HepG2 (cell line): ENCODE measurements around the gene ZCCHC8. TPM values are rescaled to one million over a fixed set of nuclear protein-coding genes. Genes with fewer than 3 reads are reported as not detected.

ENCODE experiments used
- E2F1 ChIP-seq: sonication (generic); formaldehyde crosslinking; IDR thresholded peaks from 2 replicates; pipeline ENCODE4 v1.5.0; 2020; ENCODE audit warnings: missing genetic modification reagents
- EEA1 ChIP-seq: sonication (generic); formaldehyde crosslinking; IDR thresholded peaks from 2 replicates; pipeline ENCODE4 v1.5.1; 2020; ENCODE audit warnings: mild to moderate bottlenecking, missing genetic modification reagents, borderline replicate concordance
- GMEB1 ChIP-seq: sonication (generic); formaldehyde crosslinking; IDR thresholded peaks from 2 replicates; pipeline ENCODE4 v1.5.1; 2020; ENCODE audit warnings: missing genetic modification reagents, mild to moderate bottlenecking, borderline replicate concordance
- MBNL3 ChIP-seq: fragments of 250-450 bp; sonication (Bioruptor Pico); conservative IDR thresholded peaks from 2 replicates; pipeline ENCODE4 v1.8.0; 2022; ENCODE audit warnings: mild to moderate bottlenecking, inconsistent platforms
- MLLT10 ChIP-seq: sonication (generic); formaldehyde crosslinking; IDR thresholded peaks from 2 replicates; pipeline ENCODE4 v1.4.0; 2020; ENCODE audit warnings: missing genetic modification reagents
- NFIB ChIP-seq: sonication (generic); formaldehyde crosslinking; IDR thresholded peaks from 2 replicates; pipeline ENCODE4 v1.9.0; 2021; ENCODE audit warnings: missing genetic modification reagents, mild to moderate bottlenecking, borderline replicate concordance
- PAF1 ChIP-seq: IDR thresholded peaks from 2 replicates; pipeline ENCODE4 v1.6.1; 2016; ENCODE audit warnings: missing genetic modification reagents, missing compliant biosample characterization
- PHF20 ChIP-seq: sonication (generic); formaldehyde crosslinking; IDR thresholded peaks from 2 replicates; pipeline ENCODE4 v1.5.0; 2020; ENCODE audit warnings: mild to moderate bottlenecking, missing genetic modification reagents
- REL ChIP-seq: sonication (generic); formaldehyde crosslinking; conservative IDR thresholded peaks from 2 replicates; pipeline ENCODE4 v1.8.0; 2022; ENCODE audit warnings: mild to moderate bottlenecking, missing genetic modification reagents, moderate library complexity
- SMARCE1 ChIP-seq: fragments of 450-650 bp; IDR thresholded peaks from 2 replicates; pipeline ENCODE4 v1.6.1; 2017; ENCODE audit warnings: borderline replicate concordance
- SP1 ChIP-seq, 2 experiments: fragments of 450-650 bp in 1 of 2; sonication (generic) in 1 of 2; formaldehyde crosslinking in 1 of 2; IDR thresholded peaks; 2 replicates each; pipeline versions ENCODE4 v1.4.0 to v1.6.1; 2016 to 2020; ENCODE audit warnings: missing genetic modification reagents in 1 of 2
- SYNCRIP ChIP-seq: fragments of 200-400 bp; formaldehyde crosslinking; IDR thresholded peaks from 2 replicates; pipeline ENCODE4 v1.6.1; 2018; ENCODE audit warnings: mild to moderate bottlenecking, low read depth, low read length; ENCODE audit not compliant: insufficient read depth
- ZNF292 ChIP-seq: sonication (generic); formaldehyde crosslinking; IDR thresholded peaks from 2 replicates; pipeline ENCODE4 v1.8.1; 2022; ENCODE audit warnings: mild to moderate bottlenecking, low read depth, missing genetic modification reagents, borderline replicate concordance
- ZNF3 ChIP-seq: IDR thresholded peaks from 2 replicates; pipeline ENCODE4 v1.7.0; 2017; ENCODE audit warnings: inconsistent platforms
- ZNF30 ChIP-seq: sonication (generic); formaldehyde crosslinking; IDR thresholded peaks from 2 replicates; pipeline ENCODE4 v1.5.0; 2020; ENCODE audit warnings: mild to moderate bottlenecking, missing genetic modification reagents
- ZNF430 ChIP-seq: sonication (generic); formaldehyde crosslinking; IDR thresholded peaks from 2 replicates; pipeline ENCODE4 v1.9.0; 2021; ENCODE audit warnings: mild to moderate bottlenecking, missing genetic modification reagents
- ZNF431 ChIP-seq: sonication (generic); formaldehyde crosslinking; IDR thresholded peaks from 2 replicates; pipeline ENCODE4 v1.9.0; 2022; ENCODE audit warnings: missing genetic modification reagents, low read depth, mild to moderate bottlenecking, borderline replicate concordance
- ZNF574 ChIP-seq: sonication (generic); formaldehyde crosslinking; IDR thresholded peaks from 2 replicates; pipeline ENCODE4 v1.4.0; 2020; ENCODE audit warnings: missing genetic modification reagents
- ZNF607 ChIP-seq: sonication (generic); formaldehyde crosslinking; IDR thresholded peaks from 2 replicates; pipeline ENCODE4 v1.5.1; 2020; ENCODE audit warnings: missing genetic modification reagents, mild to moderate bottlenecking, borderline replicate concordance
- ZNF619 ChIP-seq: sonication (generic); formaldehyde crosslinking; IDR thresholded peaks from 2 replicates; pipeline ENCODE4 v1.4.0; 2020; ENCODE audit warnings: mild to moderate bottlenecking, missing genetic modification reagents
- polyA plus RNA-seq, 8 experiments: library from polyadenylated mRNA; depleted of rRNA in 3 of 8; stranded (reverse) in 7 of 8; unstranded in 1 of 8; fragments of >200 nt; fragmentation: Illumina TruSeq in 4 of 8; extraction: Trizol in 4 of 8; gene quantifications; 2 replicates each; pipeline versions ENCODE4 v1.2.1 to v1.2.3, GENCODE V29; 2011 to 2016; ENCODE audit warnings: low read depth in 4 of 8, missing spikeins in 1 of 8, mixed read lengths in 1 of 8; ENCODE audit not compliant: insufficient read depth in 1 of 8
- total RNA-seq, 5 experiments: library from RNA; depleted of rRNA; stranded (reverse); fragments of >200 nt; fragmentation: Illumina TruSeq; extraction: Trizol; gene quantifications; 2 replicates each; pipeline ENCODE4 v1.2.3, GENCODE V29; 2016; ENCODE audit warnings: low read depth in 1 of 5
- TF ChIP-seq, protein P1 (sequence below): sonication (generic); IDR thresholded peaks from 2 replicates; pipeline ENCODE4 v1.6.1; 2016; ENCODE audit warnings: low read depth, borderline replicate concordance

ZCCHC8 gene
- total and polyA plus RNA-seq, 2 of the 13 experiments (the other 11 are each of a cell fraction or from before 2014, with no cell fraction given) = 18.6 to 20.9 TPM

- TF ChIP-seq, protein P1, sequence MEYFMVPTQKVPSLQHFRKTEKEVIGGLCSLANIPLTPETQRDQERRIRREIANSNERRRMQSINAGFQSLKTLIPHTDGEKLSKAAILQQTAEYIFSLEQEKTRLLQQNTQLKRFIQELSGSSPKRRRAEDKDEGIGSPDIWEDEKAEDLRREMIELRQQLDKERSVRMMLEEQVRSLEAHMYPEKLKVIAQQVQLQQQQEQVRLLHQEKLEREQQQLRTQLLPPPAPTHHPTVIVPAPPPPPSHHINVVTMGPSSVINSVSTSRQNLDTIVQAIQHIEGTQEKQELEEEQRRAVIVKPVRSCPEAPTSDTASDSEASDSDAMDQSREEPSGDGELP = no peak
- TF ChIP-seq ZNF619 (CRISPR knock-in tag) = peak; percentile 28; the same call in 1 of the 2 replicates
- peak; percentile 87; the same call in 1 of the 2 replicates for TF ChIP-seq REL (CRISPR knock-in tag)
- peak; percentile 66 for TF ChIP-seq GMEB1 (CRISPR knock-in tag)
- peak; percentile 89 for TF ChIP-seq PHF20
- no peak for TF ChIP-seq ZNF3 (CRISPR knock-in tag)
- TF ChIP-seq EEA1 (CRISPR knock-in tag) = no peak
- no peak for TF ChIP-seq SYNCRIP
- TF ChIP-seq MLLT10 (CRISPR knock-in tag) = no peak
- TF ChIP-seq PAF1 (CRISPR knock-in tag) = no peak
- TF ChIP-seq ZNF292 = 0 out of 2 replicates have a peak, but pooled peaks have one; percentile 10
- peak; percentile 81; the same call in 1 of the 2 replicates for TF ChIP-seq ZNF574 (CRISPR knock-in tag)
- no peak for TF ChIP-seq ZNF431 (CRISPR knock-in tag)
- TF ChIP-seq ZNF430 = peak; percentile 90
- peak; percentile 93; the same call in 1 of the 2 replicates for TF ChIP-seq ZNF607
- TF ChIP-seq MBNL3 (CRISPR knock-in tag) = no peak
- no peak for TF ChIP-seq SP1 (IDR thresholded peaks at IDR 0.05)
- peak; percentile 89 for TF ChIP-seq SP1 (CRISPR knock-in tag; IDR thresholded peaks at IDR 0.05)
- peak; percentile 99 for TF ChIP-seq E2F1
- TF ChIP-seq SMARCE1 = no peak
- TF ChIP-seq NFIB (CRISPR knock-in tag) = no peak
- TF ChIP-seq ZNF30 (CRISPR knock-in tag) = no peak
These were observed 26.1 kb upstream of the ZCCHC8 start, which contains the start of the genes KNTC1 and RSRC2 (continued) for GRCh38 chr12:122526683-122527477.
